T-helper 17 cell (primary cell): Measurements from ENCODE around the gene PACS2. TPM values are rescaled to one million over a fixed set of nuclear protein-coding genes. Genes with fewer than 3 reads are reported as not detected.
"Not testable (repeated sequence)": the region's sequence is repeated elsewhere in the genome, so short reads cannot be mapped to it uniquely, and the experiment has no call there.

Experiments
- ATAC-seq: fragments of 150-1000 bp; cut with Tn5 transposase; 2 replicates; pipeline ENCODE4 v1.10.0; 2021; ENCODE audit warnings: mild to moderate bottlenecking, moderate library complexity
- DNase-seq, 3 donors: peaks; one replicate each; pipeline versions ENCODE4 v3.0.0 to v3.0.0-alpha.2; 2020 to 2021
- H3K9me3 ChIP-seq: one replicate; pipeline ENCODE4 v1.7.0; 2013; ENCODE audit warnings: low read length, mild to moderate bottlenecking; ENCODE audit not compliant: control insufficient read depth, poor library complexity, severe bottlenecking
- H3K27ac Mint-ChIP-seq: one replicate; pipeline ENCODE4 v1.8.0; 2022; ENCODE audit warnings: mild to moderate bottlenecking, moderate library complexity, mixed read lengths
- H3K27me3 Mint-ChIP-seq: one replicate; pipeline ENCODE4 v1.8.0; 2022; ENCODE audit warnings: mixed read lengths
- H3K36me3 Mint-ChIP-seq: one replicate; pipeline ENCODE4 v1.8.0; 2022; ENCODE audit warnings: low read depth, mixed read lengths
- H3K4me1 Mint-ChIP-seq: one replicate; pipeline ENCODE4 v1.8.0; 2022; ENCODE audit warnings: mild to moderate bottlenecking, mixed read lengths
- H3K4me3 Mint-ChIP-seq: one replicate; pipeline ENCODE4 v1.8.0; 2022; ENCODE audit warnings: mild to moderate bottlenecking, moderate library complexity, mixed read lengths
- total RNA-seq, 4 donors: library from RNA in 2 of 4; stranded (reverse) in 2 of 4; gene quantifications; one replicate each; pipeline ENCODE4 v1.2.3 and lab custom pipeline; 2022 to 2026

Gene PACS2
- total RNA-seq, 2 donors from 2014 or later = 56.0 to 64.9 TPM

DNA sequence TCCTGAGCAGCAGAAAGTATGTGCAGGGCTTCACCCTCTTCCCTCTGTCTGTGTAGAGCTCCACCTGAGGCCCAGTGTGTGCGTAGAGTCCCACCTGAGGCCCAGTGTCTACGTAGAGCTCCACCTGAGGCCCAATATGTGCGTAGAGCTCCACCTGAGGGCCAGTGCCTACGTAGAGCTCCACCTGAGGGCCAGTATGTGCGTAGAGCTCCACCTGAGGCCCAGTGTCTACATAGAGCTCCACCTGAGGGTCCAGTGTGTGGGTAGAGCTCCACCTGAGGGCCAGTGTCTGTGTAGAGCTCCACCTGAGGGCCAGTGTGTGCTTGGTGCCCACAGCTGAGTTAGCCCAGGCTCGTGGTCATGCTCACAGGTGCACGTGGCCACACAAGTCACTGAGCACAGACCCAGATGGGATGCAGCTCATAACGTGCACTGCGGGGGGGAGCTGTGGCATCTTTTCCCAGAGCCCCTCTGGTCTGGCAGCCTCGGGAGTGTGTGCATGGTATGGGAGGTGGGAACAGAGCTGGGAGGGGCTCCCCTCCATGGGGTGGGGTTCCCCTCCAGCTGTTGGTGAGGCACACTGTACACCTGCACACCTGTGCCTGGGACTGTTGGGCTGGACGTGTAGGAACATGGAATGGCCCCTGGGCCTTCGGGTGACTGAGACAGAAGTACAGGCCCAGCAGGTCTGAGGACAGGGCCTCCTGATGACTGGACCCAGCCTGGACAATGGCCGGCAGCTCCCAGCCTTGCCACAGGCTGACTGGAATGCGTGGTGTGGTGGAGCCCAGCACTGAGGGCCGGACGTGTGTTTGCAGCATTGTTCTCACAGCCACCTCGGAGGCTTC is 20.1 kb downstream of the PACS2 start:
- no peaks in the 10 kb centered on the region for H3K9me3 ChIP-seq
- H3K36me3 Mint-ChIP-seq = no peaks in the 10 kb centered on the region
- ATAC-seq (no peak), DNase-seq (no peak)
- peaks cover 20% of the 10 kb centered on the region for H3K4me1 Mint-ChIP-seq
- no peak overlapping the region for H3K27ac Mint-ChIP-seq
- H3K27me3 Mint-ChIP-seq = no peaks in the 10 kb centered on the region
- no peak overlapping the region for H3K4me3 Mint-ChIP-seq

- H3K9me3 ChIP-seq, H3K4me3 Mint-ChIP-seq, H3K36me3 Mint-ChIP-seq, H3K27me3 Mint-ChIP-seq, ATAC-seq, H3K27ac Mint-ChIP-seq, DNase-seq: not testable (repeated sequence)
- H3K4me1 Mint-ChIP-seq = peaks cover 20% of the 10 kb centered on the region
Measured at GRCh38 chr14:105335231-105335542, 20.6 kb downstream of the PACS2 start.

- H3K4me1 Mint-ChIP-seq = peaks cover 17% of the 10 kb centered on the region
Measured at GRCh38 chr14:105335735-105336476, 21.4 kb downstream of the PACS2 start.

DNA sequence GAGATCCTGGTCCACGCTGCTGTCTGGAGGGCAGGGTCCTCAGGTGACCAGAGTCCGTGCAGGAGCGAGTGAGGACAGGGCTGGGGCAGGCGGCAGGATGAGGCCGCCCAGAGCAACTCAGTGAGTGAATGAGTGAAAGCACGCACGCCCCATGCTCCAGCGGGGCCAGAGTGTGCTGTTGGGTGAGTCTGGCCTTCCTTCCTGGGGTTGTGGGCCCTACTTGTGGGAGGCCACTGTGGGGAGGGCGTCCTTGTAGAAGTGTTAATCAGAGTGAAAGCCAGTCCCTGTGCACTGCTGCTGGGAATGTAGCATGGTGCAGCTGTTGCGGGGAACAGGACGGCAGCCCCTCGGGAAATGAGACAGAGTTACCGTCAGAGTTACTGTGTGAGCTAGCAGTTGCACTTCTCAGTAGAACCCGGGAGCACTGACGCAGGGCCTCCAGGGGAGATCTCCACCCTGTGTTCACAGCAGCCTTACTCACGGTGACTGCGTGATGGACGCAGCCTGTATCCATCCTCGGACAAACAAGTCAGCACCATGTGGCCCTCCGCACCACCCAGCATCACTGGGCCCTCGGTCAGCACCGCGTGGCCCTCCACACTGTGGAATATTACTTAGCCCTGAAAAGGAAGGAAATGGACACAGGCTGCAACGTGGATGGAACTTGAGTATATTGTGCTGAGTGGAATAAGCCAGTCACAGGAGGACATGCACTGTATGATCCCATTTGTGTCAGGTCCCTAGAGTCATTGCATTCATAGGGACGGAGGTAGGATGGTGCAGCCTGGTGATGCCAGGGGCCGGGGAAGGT is 22.1 kb downstream of the PACS2 start:
- H3K4me3 Mint-ChIP-seq = no peak overlapping the region
- DNase-seq (no peak), ATAC-seq (no peak)
- no peaks in the 10 kb centered on the region for H3K27me3 Mint-ChIP-seq
- no peaks in the 10 kb centered on the region for H3K9me3 ChIP-seq
- no peak overlapping the region for H3K27ac Mint-ChIP-seq
- H3K36me3 Mint-ChIP-seq = no peaks in the 10 kb centered on the region
- H3K4me1 Mint-ChIP-seq = peaks cover 16% of the 10 kb centered on the region

More at GRCh38 chr14:105335735-105336476, 21.4 kb downstream of the PACS2 start:
- no peaks in the 10 kb centered on the region for H3K9me3 ChIP-seq
- H3K4me3 Mint-ChIP-seq = no peak overlapping the region
- ATAC-seq (no peak), DNase-seq (no peak)
- H3K27me3 Mint-ChIP-seq = no peaks in the 10 kb centered on the region
- H3K27ac Mint-ChIP-seq = no peak overlapping the region
- H3K36me3 Mint-ChIP-seq = no peaks in the 10 kb centered on the region

- ATAC-seq = no peak
- H3K4me1 Mint-ChIP-seq = peaks cover 11% of the 10 kb centered on the region
- no peaks in the 10 kb centered on the region for H3K9me3 ChIP-seq
- H3K4me3 Mint-ChIP-seq = no peak overlapping the region
- no peak for DNase-seq
- H3K27me3 Mint-ChIP-seq = no peaks in the 10 kb centered on the region
- no peak overlapping the region for H3K27ac Mint-ChIP-seq
- H3K36me3 Mint-ChIP-seq = no peaks in the 10 kb centered on the region
Measured at GRCh38 chr14:105337433-105337832, 22.9 kb downstream of the PACS2 start.

- Mint-ChIP-seq H3K4me1 (peaks cover 11% of the 10 kb centered on the region), H3K36me3 (no peaks in the 10 kb centered on the region)
Measured at GRCh38 chr14:105337966-105338741, 23.6 kb downstream of the PACS2 start.

DNA sequence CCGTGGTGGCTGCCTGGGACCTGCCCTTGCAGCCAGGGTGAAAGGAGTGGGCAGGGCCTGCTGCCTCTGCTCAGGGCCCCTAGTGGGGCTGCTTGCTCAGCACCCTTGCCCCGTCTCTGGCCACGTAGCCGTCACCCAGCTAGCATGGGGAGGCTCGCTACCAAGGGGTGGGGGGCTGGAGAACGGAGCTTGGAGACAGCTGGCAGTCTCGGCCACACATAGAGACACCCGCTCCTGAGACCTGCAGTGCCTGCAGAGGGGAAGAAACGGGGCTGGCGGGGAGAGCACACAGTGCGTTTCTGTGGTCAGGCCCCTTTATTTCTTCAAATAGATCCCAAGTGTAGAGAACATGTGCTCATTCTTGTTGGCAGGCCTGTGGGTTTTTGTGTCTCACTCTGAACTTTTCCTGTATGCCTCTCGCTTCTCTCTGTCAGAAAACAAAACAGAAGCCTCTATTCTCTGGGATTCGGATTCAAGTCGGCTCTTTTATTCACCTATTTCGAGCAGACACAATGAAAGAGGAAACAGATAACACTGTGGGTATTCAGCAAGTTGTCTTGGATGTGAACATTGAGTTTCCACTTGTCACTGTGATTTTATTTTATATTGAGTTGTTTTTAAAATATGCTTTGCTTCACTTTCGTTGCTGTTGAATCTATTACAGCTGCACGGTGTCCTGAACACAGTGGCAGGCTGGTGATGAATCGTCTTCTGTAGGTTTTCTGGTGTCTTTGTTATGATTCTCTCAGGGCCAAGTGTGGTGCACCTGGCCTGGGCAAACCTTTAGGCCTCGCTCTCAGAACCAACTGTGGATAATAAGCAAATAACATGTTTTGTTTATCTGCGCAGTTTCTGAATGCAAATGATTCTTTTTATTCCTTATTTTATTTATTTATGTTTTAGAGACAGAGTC is 26.5 kb downstream of the PACS2 start:
- Mint-ChIP-seq H3K27me3 (no peaks in the 10 kb centered on the region), H3K4me3 (no peak overlapping the region), H3K4me1 (peaks cover 11% of the 10 kb centered on the region), H3K36me3 (no peaks in the 10 kb centered on the region), H3K27ac (no peak overlapping the region)
- H3K9me3 ChIP-seq = no peaks in the 10 kb centered on the region
- no peak for ATAC-seq
- DNase-seq = no peak

More at GRCh38 chr14:105337966-105338741, 23.6 kb downstream of the PACS2 start:
- no peak for ATAC-seq
- Mint-ChIP-seq H3K27ac (no peak overlapping the region), H3K27me3 (no peaks in the 10 kb centered on the region), H3K4me3 (no peak overlapping the region)
- DNase-seq = no peak
- H3K9me3 ChIP-seq = no peaks in the 10 kb centered on the region

DNA sequence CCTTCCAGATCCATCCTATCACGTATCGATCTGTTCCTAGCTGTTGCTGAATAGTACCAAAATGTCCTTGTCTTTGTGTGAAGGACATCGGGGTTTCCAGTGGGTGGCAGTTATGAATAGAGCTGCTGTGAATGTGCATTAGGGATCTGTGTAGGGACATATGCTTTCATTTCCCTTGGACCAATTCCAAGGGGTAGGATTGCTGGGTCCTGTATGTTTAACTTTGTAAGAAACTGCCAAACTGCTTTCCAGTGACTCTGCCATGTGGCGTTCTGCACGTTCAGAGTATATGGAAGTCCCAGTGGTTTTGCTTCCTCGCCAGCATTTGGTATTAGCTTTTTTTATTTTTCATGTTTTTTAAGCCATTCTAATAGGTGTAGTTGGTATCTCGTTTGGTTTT is 28.6 kb downstream of the PACS2 start:
- H3K9me3 ChIP-seq = no peaks in the 10 kb centered on the region
- peaks cover 9% of the 10 kb centered on the region for H3K4me1 Mint-ChIP-seq
- no peaks in the 10 kb centered on the region for H3K27me3 Mint-ChIP-seq
- no peak for ATAC-seq
- no peak overlapping the region for H3K27ac Mint-ChIP-seq
- no peak for DNase-seq
- H3K4me3 Mint-ChIP-seq = no peak overlapping the region
- no peaks in the 10 kb centered on the region for H3K36me3 Mint-ChIP-seq

- no peaks in the 10 kb centered on the region for H3K36me3 Mint-ChIP-seq
- H3K27me3 Mint-ChIP-seq = no peaks in the 10 kb centered on the region
- H3K27ac Mint-ChIP-seq = no peak overlapping the region
- DNase-seq (no peak), ATAC-seq (no peak)
- peaks cover 3% of the 10 kb centered on the region for H3K4me1 Mint-ChIP-seq
- no peaks in the 10 kb centered on the region for H3K9me3 ChIP-seq
- no peak overlapping the region for H3K4me3 Mint-ChIP-seq
Measured at GRCh38 chr14:105346200-105346533, 31.6 kb downstream of the PACS2 start.

DNA sequence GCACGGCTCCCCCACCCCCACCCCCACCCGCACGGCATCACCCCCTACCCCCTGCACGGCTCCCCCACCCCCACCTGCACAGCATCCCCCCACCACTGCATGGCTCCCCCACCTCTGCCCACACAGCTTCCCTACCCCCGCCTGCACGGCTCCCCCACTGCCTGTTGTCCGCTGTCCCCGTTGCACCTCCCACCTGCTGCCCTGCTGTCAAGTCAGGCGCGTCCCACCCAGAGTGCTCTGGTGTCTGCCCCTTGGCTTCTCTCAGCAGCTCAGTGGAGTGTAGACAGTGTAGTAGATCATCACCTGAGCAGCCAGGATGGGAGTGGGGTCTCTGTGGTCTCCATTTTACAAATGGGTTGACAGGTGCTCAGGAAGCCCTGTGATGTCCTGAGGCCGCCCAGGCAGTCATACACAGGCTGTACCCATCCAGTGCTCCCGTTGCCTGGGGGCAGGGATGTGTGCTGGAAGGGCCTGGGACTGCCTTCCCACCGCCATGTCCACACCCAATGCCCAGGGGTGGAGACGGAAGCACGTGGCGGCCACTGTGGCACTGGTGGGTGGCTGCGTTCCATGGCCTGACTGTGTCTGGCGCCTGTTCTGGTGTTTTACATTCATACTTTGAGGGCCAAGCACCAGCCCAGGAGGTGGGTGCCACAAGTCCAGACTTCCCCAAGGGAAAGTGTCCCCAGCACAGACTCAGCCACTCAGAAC is 32.5 kb downstream of the PACS2 start:
- peaks cover under 1% of the 10 kb centered on the region for H3K4me1 Mint-ChIP-seq
- no peak for DNase-seq
- no peaks in the 10 kb centered on the region for H3K9me3 ChIP-seq
- no peak overlapping the region for H3K4me3 Mint-ChIP-seq
- no peaks in the 10 kb centered on the region for H3K27me3 Mint-ChIP-seq
- H3K27ac Mint-ChIP-seq = no peak overlapping the region
- no peaks in the 10 kb centered on the region for H3K36me3 Mint-ChIP-seq
- ATAC-seq = no peak

- Mint-ChIP-seq H3K27ac (no peak overlapping the region), H3K4me1 (peaks cover 2% of the 10 kb centered on the region), H3K27me3 (no peaks in the 10 kb centered on the region), H3K36me3 (no peaks in the 10 kb centered on the region), H3K4me3 (no peak overlapping the region)
- H3K9me3 ChIP-seq = no peaks in the 10 kb centered on the region
- DNase-seq = no peak
- ATAC-seq = no peak
Measured at GRCh38 chr14:105347587-105347968, 33.0 kb downstream of the PACS2 start.
